ENCODE data around the gene JMJD8.
A peak's percentile ranks its signal among the peaks of the same experiment; 100 is the strongest.
"Not testable (repeated sequence)": the region's sequence is repeated elsewhere in the genome, so short reads cannot be mapped to it uniquely, and the experiment has no call there.

JMJD8 gene

GRCh38 chr16:692356-693108 lies 8.4 kb upstream of the JMJD8 start:
- Histone ChIP-seq H3K36me3 (ENCODE audit: control insufficient read depth, insufficient read depth, low read length) (no peaks in the 10 kb centered on the region), H3K9me3 (ENCODE audit: control insufficient read depth, insufficient read depth, low read length) (no peaks in the 10 kb centered on the region), H3K9ac (ENCODE audit: low read depth, low read length) (no peak overlapping the region), H3K4me1 (ENCODE audit: control insufficient read depth, insufficient read depth, low read length) (no peaks in the 10 kb centered on the region), H3K27me3 (ENCODE audit: control insufficient read depth, insufficient read depth, low read length) (peaks cover 38% of the 10 kb centered on the region), H3K4me3 (ENCODE audit: low read depth, low read length) (no peak overlapping the region)

- not testable (repeated sequence) for H3K36me3 ChIP-seq (ENCODE audit: control insufficient read depth, insufficient read depth, low read length); H3K4me1 ChIP-seq (ENCODE audit: control insufficient read depth, insufficient read depth, low read length); H3K9ac ChIP-seq (ENCODE audit: low read depth, low read length); H3K4me3 ChIP-seq (ENCODE audit: low read depth, low read length); H3K9me3 ChIP-seq (ENCODE audit: control insufficient read depth, insufficient read depth, low read length)
- peaks cover 36% of the 10 kb centered on the region for H3K27me3 ChIP-seq (ENCODE audit: control insufficient read depth, insufficient read depth, low read length)
These were observed 7.1 kb upstream of the JMJD8 start for GRCh38 chr16:691242-691641.

GRCh38 chr16:689175-689897 lies 5.2 kb upstream of the JMJD8 start:
- peaks cover 21% of the 10 kb centered on the region for H3K27me3 ChIP-seq (ENCODE audit: control insufficient read depth, insufficient read depth, low read length)
- H3K4me3 ChIP-seq (ENCODE audit: low read depth, low read length) = peak overlapping the region; percentile 84
- H3K9ac ChIP-seq (ENCODE audit: low read depth, low read length) = peak overlapping the region; percentile 77
- H3K9me3 ChIP-seq (ENCODE audit: control insufficient read depth, insufficient read depth, low read length) = no peaks in the 10 kb centered on the region
- peaks cover 18% of the 10 kb centered on the region for H3K36me3 ChIP-seq (ENCODE audit: control insufficient read depth, insufficient read depth, low read length)
- H3K4me1 ChIP-seq (ENCODE audit: control insufficient read depth, insufficient read depth, low read length) = no peaks in the 10 kb centered on the region

GRCh38 chr16:687499-687898 lies 3.4 kb upstream of the JMJD8 start:
- H3K9ac ChIP-seq (ENCODE audit: low read depth, low read length) = no peak overlapping the region
- no peak overlapping the region for H3K4me3 ChIP-seq (ENCODE audit: low read depth, low read length)
- peaks cover 28% of the 10 kb centered on the region for H3K36me3 ChIP-seq (ENCODE audit: control insufficient read depth, insufficient read depth, low read length)
- peaks cover 12% of the 10 kb centered on the region for H3K27me3 ChIP-seq (ENCODE audit: control insufficient read depth, insufficient read depth, low read length)
- H3K4me1 ChIP-seq (ENCODE audit: control insufficient read depth, insufficient read depth, low read length) = peaks cover 3% of the 10 kb centered on the region
- no peaks in the 10 kb centered on the region for H3K9me3 ChIP-seq (ENCODE audit: control insufficient read depth, insufficient read depth, low read length)

GRCh38 chr16:686459-687260 lies 2.5 kb upstream of the JMJD8 start:
- Histone ChIP-seq H3K36me3 (ENCODE audit: control insufficient read depth, insufficient read depth, low read length) (peaks cover 36% of the 10 kb centered on the region), H3K9me3 (ENCODE audit: control insufficient read depth, insufficient read depth, low read length) (no peaks in the 10 kb centered on the region), H3K4me3 (ENCODE audit: low read depth, low read length) (no peak overlapping the region), H3K27me3 (ENCODE audit: control insufficient read depth, insufficient read depth, low read length) (peaks cover 4% of the 10 kb centered on the region), H3K4me1 (ENCODE audit: control insufficient read depth, insufficient read depth, low read length) (peaks cover 3% of the 10 kb centered on the region), H3K9ac (ENCODE audit: low read depth, low read length) (no peak overlapping the region)

GRCh38 chr16:685967-686366 lies 1.8 kb upstream of the JMJD8 start:
- peaks cover 39% of the 10 kb centered on the region for H3K36me3 ChIP-seq (ENCODE audit: control insufficient read depth, insufficient read depth, low read length)
- H3K9ac ChIP-seq (ENCODE audit: low read depth, low read length) = no peak overlapping the region
- H3K4me3 ChIP-seq (ENCODE audit: low read depth, low read length) = no peak overlapping the region
- peaks cover under 1% of the 10 kb centered on the region for H3K27me3 ChIP-seq (ENCODE audit: control insufficient read depth, insufficient read depth, low read length)
- H3K9me3 ChIP-seq (ENCODE audit: control insufficient read depth, insufficient read depth, low read length) = no peaks in the 10 kb centered on the region
- peaks cover 3% of the 10 kb centered on the region for H3K4me1 ChIP-seq (ENCODE audit: control insufficient read depth, insufficient read depth, low read length)

- no peak overlapping the region for H3K4me3 ChIP-seq (ENCODE audit: low read depth, low read length)
- H3K9ac ChIP-seq (ENCODE audit: low read depth, low read length) = no peak overlapping the region
- H3K36me3 ChIP-seq (ENCODE audit: control insufficient read depth, insufficient read depth, low read length) = peaks cover 39% of the 10 kb centered on the region
- H3K9me3 ChIP-seq (ENCODE audit: control insufficient read depth, insufficient read depth, low read length) = no peaks in the 10 kb centered on the region
- peaks cover 3% of the 10 kb centered on the region for H3K4me1 ChIP-seq (ENCODE audit: control insufficient read depth, insufficient read depth, low read length)
- no peaks in the 10 kb centered on the region for H3K27me3 ChIP-seq (ENCODE audit: control insufficient read depth, insufficient read depth, low read length)
These were observed 995 bp upstream of the JMJD8 start for GRCh38 chr16:684961-685696.

- Histone ChIP-seq H3K36me3 (ENCODE audit: control insufficient read depth, insufficient read depth, low read length) (peaks cover 39% of the 10 kb centered on the region), H3K9me3 (ENCODE audit: control insufficient read depth, insufficient read depth, low read length) (no peaks in the 10 kb centered on the region), H3K9ac (ENCODE audit: low read depth, low read length) (peak overlapping the region; percentile 70), H3K4me3 (ENCODE audit: low read depth, low read length) (peak overlapping the region; percentile 75), H3K4me1 (ENCODE audit: control insufficient read depth, insufficient read depth, low read length) (peaks cover 3% of the 10 kb centered on the region), H3K27me3 (ENCODE audit: control insufficient read depth, insufficient read depth, low read length) (no peaks in the 10 kb centered on the region)
These were observed 601 bp downstream of the JMJD8 start for GRCh38 chr16:683396-684070.

- Histone ChIP-seq H3K4me3 (ENCODE audit: low read depth, low read length) (peak overlapping the region; percentile 75), H3K36me3 (ENCODE audit: control insufficient read depth, insufficient read depth, low read length) (peaks cover 39% of the 10 kb centered on the region), H3K9me3 (ENCODE audit: control insufficient read depth, insufficient read depth, low read length) (no peaks in the 10 kb centered on the region), H3K9ac (ENCODE audit: low read depth, low read length) (no peak overlapping the region), H3K4me1 (ENCODE audit: control insufficient read depth, insufficient read depth, low read length) (peaks cover 3% of the 10 kb centered on the region), H3K27me3 (ENCODE audit: control insufficient read depth, insufficient read depth, low read length) (no peaks in the 10 kb centered on the region)
These were observed 1.4 kb downstream of the JMJD8 start for GRCh38 chr16:682493-683395.

GRCh38 chr16:681746-682427 lies 2.2 kb downstream of the JMJD8 start:
- H3K4me3 ChIP-seq (ENCODE audit: low read depth, low read length) = peak overlapping the region; percentile 69
- H3K4me1 ChIP-seq (ENCODE audit: control insufficient read depth, insufficient read depth, low read length) = peaks cover 3% of the 10 kb centered on the region
- no peaks in the 10 kb centered on the region for H3K9me3 ChIP-seq (ENCODE audit: control insufficient read depth, insufficient read depth, low read length)
- H3K36me3 ChIP-seq (ENCODE audit: control insufficient read depth, insufficient read depth, low read length) = peaks cover 39% of the 10 kb centered on the region
- H3K27me3 ChIP-seq (ENCODE audit: control insufficient read depth, insufficient read depth, low read length) = no peaks in the 10 kb centered on the region
- H3K9ac ChIP-seq (ENCODE audit: low read depth, low read length) = no peak overlapping the region
